GM13977 (cell line): ENCODE results near the gene PDGFD.

Source experiments
- DNase-seq: peaks from one replicate; pipeline ENCODE4 v3.0.0; 2012; ENCODE audit warnings: low spot score
- CTCF ChIP-seq: IDR thresholded peaks from 2 replicates; pipeline ENCODE4 v1.5.1; 2012; ENCODE audit warnings: mild to moderate bottlenecking, control low read depth; ENCODE audit not compliant: insufficient read depth; ENCODE audit errors: extremely low read depth, missing control alignments
- in situ Hi-C: fragments of 300-500 bp; cut with MboI; formaldehyde crosslinking; loops from one replicate; pipeline ENCODE4 v1.12.0; 2022; ENCODE audit warnings: low sequenced_read_pairs, low pct_unique_long_range_greater_than_20kb, mixed read lengths, inconsistent platforms; ENCODE audit not compliant: unreplicated experiment

Gene PDGFD

GRCh38 chr11:103958475-103959215 is 205.3 kb downstream of the PDGFD start:
- no peak for TF ChIP-seq CTCF
- DNase-seq: no peak
- in situ Hi-C loops: no loop called here

GRCh38 chr11:103953797-103954486 is 210.0 kb downstream of the PDGFD start:
- TF ChIP-seq CTCF: no peak
- in situ Hi-C loops: no loop called here
- DNase-seq: no peak

- DNase-seq: no peak
- no peak for TF ChIP-seq CTCF
- in situ Hi-C loops: no loop called here
Measured at GRCh38 chr11:103949781-103950180, 214.2 kb downstream of the PDGFD start.

- no peak for DNase-seq
- in situ Hi-C loops: no loop called here
- no peak for TF ChIP-seq CTCF
Measured at GRCh38 chr11:103948187-103948763, 215.7 kb downstream of the PDGFD start.

- no peak for TF ChIP-seq CTCF
- in situ Hi-C loops: no loop called here
Measured at GRCh38 chr11:103947546-103947919, 216.4 kb downstream of the PDGFD start.

GRCh38 chr11:103946793-103947545 is 217.0 kb downstream of the PDGFD start:
- in situ Hi-C loops: no loop called here
- no peak for DNase-seq
- TF ChIP-seq CTCF: no peak

More at GRCh38 chr11:103947546-103947919, 216.4 kb downstream of the PDGFD start:
- DNase-seq: no peak
